H4 (cell line): Measurements from ENCODE around the gene USP24. TPM values are rescaled to one million over a fixed set of nuclear protein-coding genes. Genes with fewer than 3 reads are reported as not detected.
"Not testable (repeated sequence)": the region's sequence is repeated elsewhere in the genome, so short reads cannot be mapped to it uniquely, and the experiment has no call there.

Experiments used
- DNase-seq: peaks from one replicate; pipeline ENCODE4 v3.0.0-alpha.2; 2015; ENCODE audit warnings: low spot score
- total RNA-seq: library from RNA; depleted of rRNA; stranded (reverse); fragments of >200 nt; shearing (Covaris generic); gene quantifications from 2 replicates; pipeline ENCODE4 v1.2.3, GENCODE V29; 2014

USP24 gene
- total RNA-seq, 1 experiment from 2014 or later = 20.4 TPM

GRCh38 chr1:55127827-55128343 lies 87.3 kb downstream of the USP24 start:
- DNase-seq = peak; percentile 98

GRCh38 chr1:55124470-55124869 lies 90.7 kb downstream of the USP24 start:
- DNase-seq = no peak

- no peak for DNase-seq
Observed at GRCh38 chr1:55120538-55120937, 94.6 kb downstream of the USP24 start.

- DNase-seq = no peak
Observed at GRCh38 chr1:55118651-55119329, 96.4 kb downstream of the USP24 start.

GRCh38 chr1:55117941-55118340 lies 97.2 kb downstream of the USP24 start:
- DNase-seq = no peak

- DNase-seq = not testable (repeated sequence)
Observed at GRCh38 chr1:55109005-55109404, 106.2 kb downstream of the USP24 start.

- DNase-seq = no peak
Observed at GRCh38 chr1:55107101-55107500, 108.1 kb downstream of the USP24 start.

- no peak for DNase-seq
Observed at GRCh38 chr1:55103891-55104290, 111.3 kb downstream of the USP24 start.

- DNase-seq = no peak
Observed at GRCh38 chr1:55095095-55095494, 120.1 kb downstream of the USP24 start.

- DNase-seq = no peak
Observed at GRCh38 chr1:55092475-55092874, 122.7 kb downstream of the USP24 start.

- no peak for DNase-seq
Observed at GRCh38 chr1:55089683-55090082, 125.5 kb downstream of the USP24 start.

- DNase-seq = no peak
Observed at GRCh38 chr1:55088413-55088812, 126.8 kb downstream of the USP24 start.

GRCh38 chr1:55087439-55087838 lies 127.7 kb downstream of the USP24 start:
- DNase-seq = no peak

GRCh38 chr1:55084257-55084656 lies 130.9 kb downstream of the USP24 start:
- DNase-seq = no peak

- DNase-seq = no peak
Observed at GRCh38 chr1:55081905-55082296, 133.3 kb downstream of the USP24 start.

- DNase-seq = no peak
Observed at GRCh38 chr1:55081188-55081904, 133.8 kb downstream of the USP24 start.

GRCh38 chr1:55079651-55080050 lies 135.5 kb downstream of the USP24 start:
- no peak for DNase-seq

GRCh38 chr1:55078470-55078869 lies 136.7 kb downstream of the USP24 start:
- DNase-seq = no peak

- DNase-seq = no peak
Observed at GRCh38 chr1:55076356-55076755, 138.8 kb downstream of the USP24 start.

- no peak for DNase-seq
Observed at GRCh38 chr1:55074455-55074854, 140.7 kb downstream of the USP24 start.

- no peak for DNase-seq
Observed at GRCh38 chr1:55073187-55073916, 141.8 kb downstream of the USP24 start.

GRCh38 chr1:55071477-55071876 lies 143.7 kb downstream of the USP24 start:
- peak; percentile 70 for DNase-seq
